ENCODE data around the gene ARL14EP.

ARL14EP gene

DNA sequence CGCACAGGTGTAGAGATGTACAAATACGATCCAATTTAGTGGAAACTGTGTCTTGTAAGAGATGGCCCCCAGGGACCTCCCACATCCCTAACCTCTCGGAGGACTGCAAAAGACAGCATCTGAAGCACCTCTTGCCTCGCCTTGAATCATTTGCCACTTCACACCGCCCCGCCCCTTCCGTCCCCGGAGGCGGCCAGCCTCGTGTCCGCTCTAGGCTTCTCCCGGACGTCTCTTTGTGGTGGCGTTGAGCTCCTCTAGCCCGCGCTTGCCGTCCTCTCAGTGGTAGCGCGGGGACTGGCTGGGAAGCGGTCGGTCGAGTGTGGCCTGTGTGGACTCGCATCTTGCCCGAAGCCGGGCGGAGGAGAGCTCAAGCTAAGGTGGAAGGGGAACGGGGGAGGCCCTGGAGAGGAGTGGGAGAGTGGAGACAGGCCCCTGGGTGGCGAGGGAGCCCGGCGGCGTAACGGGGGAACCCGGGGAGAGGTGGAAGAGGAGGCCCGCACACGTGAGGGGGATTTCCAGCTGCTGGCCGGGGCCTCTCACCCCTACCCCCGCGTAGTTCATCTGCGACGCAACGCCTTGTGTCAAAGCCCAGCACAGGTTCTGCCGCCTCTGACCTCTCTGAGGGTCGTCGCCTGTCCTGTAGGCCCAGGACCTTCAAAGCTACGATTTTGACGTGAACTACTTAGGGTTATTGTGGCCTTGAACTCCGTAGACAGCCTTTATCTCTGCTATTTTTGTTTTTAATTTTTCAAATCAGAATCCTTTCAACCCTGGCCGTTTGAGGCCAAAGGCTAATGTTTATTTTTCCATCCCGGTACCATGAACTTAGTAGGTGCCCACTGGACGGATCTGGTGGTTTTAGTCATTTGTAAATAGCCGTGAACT lies at the start of gene ARL14EP:
Gene ARL14EP (plus strand): TSS at position 279 of the 885 bp plus-strand sequence. CDS start 7,845 bp downstream, outside the sequence.
- peak; percentile 97 for DNase-seq
- TF ChIP-seq, protein P1, sequence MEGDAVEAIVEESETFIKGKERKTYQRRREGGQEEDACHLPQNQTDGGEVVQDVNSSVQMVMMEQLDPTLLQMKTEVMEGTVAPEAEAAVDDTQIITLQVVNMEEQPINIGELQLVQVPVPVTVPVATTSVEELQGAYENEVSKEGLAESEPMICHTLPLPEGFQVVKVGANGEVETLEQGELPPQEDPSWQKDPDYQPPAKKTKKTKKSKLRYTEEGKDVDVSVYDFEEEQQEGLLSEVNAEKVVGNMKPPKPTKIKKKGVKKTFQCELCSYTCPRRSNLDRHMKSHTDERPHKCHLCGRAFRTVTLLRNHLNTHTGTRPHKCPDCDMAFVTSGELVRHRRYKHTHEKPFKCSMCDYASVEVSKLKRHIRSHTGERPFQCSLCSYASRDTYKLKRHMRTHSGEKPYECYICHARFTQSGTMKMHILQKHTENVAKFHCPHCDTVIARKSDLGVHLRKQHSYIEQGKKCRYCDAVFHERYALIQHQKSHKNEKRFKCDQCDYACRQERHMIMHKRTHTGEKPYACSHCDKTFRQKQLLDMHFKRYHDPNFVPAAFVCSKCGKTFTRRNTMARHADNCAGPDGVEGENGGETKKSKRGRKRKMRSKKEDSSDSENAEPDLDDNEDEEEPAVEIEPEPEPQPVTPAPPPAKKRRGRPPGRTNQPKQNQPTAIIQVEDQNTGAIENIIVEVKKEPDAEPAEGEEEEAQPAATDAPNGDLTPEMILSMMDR (IDR thresholded peaks at IDR 0.05; ENCODE audit: low read length): no peak
- TF ChIP-seq EZH2phosphoT487 (IDR thresholded peaks at IDR 0.05; ENCODE audit: low read length) (no peak), EZH2 (optimal IDR thresholded peaks at IDR 0.05; ENCODE audit: low read depth, low read length) (no peak)
- peak within 1 kb of the TSS; percentile 87 for H3K9ac ChIP-seq (ENCODE audit: low read length)
- H3K9me2 ChIP-seq (replicated peaks; ENCODE audit: insufficient read depth, low read length): no peaks in the 10 kb centered on the region
- no peaks in the 10 kb centered on the region; the same call in 1 of the 2 replicates for H3F3A ChIP-seq (ENCODE audit: insufficient read depth, low read length)
- no peaks in the 10 kb centered on the region for H4K20me1 ChIP-seq (ENCODE audit: insufficient read depth, low read length)
- H3K4me3 ChIP-seq (ENCODE audit: low read length): peak within 1 kb of the TSS; percentile 78
- no peaks in the 10 kb centered on the region for H3K27me3 ChIP-seq (replicated peaks; ENCODE audit: insufficient read depth, low read length)
- peaks cover 47% of the 10 kb centered on the region for H3K79me2 ChIP-seq (ENCODE audit: low read length)
- H3K36me3 ChIP-seq (replicated peaks; ENCODE audit: insufficient read depth, low read length): no peaks in the 10 kb centered on the region
- peak within 1 kb of the TSS; percentile 86 for H2AFZ ChIP-seq (ENCODE audit: low read length)
- H3K4me2 ChIP-seq (ENCODE audit: low read depth, low read length): peak within 1 kb of the TSS; percentile 79
- peaks cover 24% of the 10 kb centered on the region for H3K4me1 ChIP-seq (ENCODE audit: low read length)
- H3K27ac ChIP-seq (ENCODE audit: low read length): peak within 1 kb of the TSS; percentile 67; the same call in 1 of the 2 replicates
- H3K9me3 ChIP-seq (replicated peaks; ENCODE audit: insufficient read depth, low read length): no peaks in the 10 kb centered on the region

DNA sequence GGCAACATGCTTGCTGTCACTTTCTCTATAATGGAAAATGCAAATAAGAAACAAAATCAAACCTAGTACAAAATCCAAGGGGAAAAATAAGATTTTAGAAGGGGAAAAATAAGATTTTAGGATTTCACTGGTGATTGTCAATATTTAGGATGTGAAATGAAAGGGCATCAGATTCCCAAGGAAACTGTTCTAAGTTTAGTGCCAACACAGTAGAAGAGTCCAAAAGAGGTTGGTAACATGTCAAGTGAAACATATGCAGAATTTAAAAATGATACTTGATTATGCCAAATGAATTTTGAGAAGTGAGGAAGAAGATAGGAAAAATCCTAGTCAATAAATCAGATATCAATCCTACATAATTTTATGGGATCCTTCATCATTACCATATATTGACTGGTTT lies 45.7 kb upstream of the ARL14EP start:
- peaks cover 12% of the 10 kb centered on the region for H3K4me1 ChIP-seq (ENCODE audit: low read length)
- H3K27ac ChIP-seq (ENCODE audit: low read length): no peak overlapping the region
- H3K4me2 ChIP-seq (ENCODE audit: low read depth, low read length): no peak overlapping the region
- H3K9ac ChIP-seq (ENCODE audit: low read length): no peak overlapping the region
- H3K79me2 ChIP-seq (ENCODE audit: low read length): no peaks in the 10 kb centered on the region
- no peaks in the 10 kb centered on the region for H4K20me1 ChIP-seq (ENCODE audit: insufficient read depth, low read length)
- no peak overlapping the region for H2AFZ ChIP-seq (ENCODE audit: low read length)
- H3K4me3 ChIP-seq (ENCODE audit: low read length): no peak overlapping the region
- H3K27me3 ChIP-seq (replicated peaks; ENCODE audit: insufficient read depth, low read length): no peaks in the 10 kb centered on the region
- H3K9me3 ChIP-seq (replicated peaks; ENCODE audit: insufficient read depth, low read length): no peaks in the 10 kb centered on the region
- no peaks in the 10 kb centered on the region for H3K9me2 ChIP-seq (replicated peaks; ENCODE audit: insufficient read depth, low read length)
- H3F3A ChIP-seq (ENCODE audit: insufficient read depth, low read length): no peaks in the 10 kb centered on the region
- DNase-seq: no peak
- no peaks in the 10 kb centered on the region for H3K36me3 ChIP-seq (replicated peaks; ENCODE audit: insufficient read depth, low read length)
- TF ChIP-seq EZH2phosphoT487 (IDR thresholded peaks at IDR 0.05; ENCODE audit: low read length): no peak
- TF ChIP-seq, protein P1 (IDR thresholded peaks at IDR 0.05; ENCODE audit: low read length): no peak
- TF ChIP-seq EZH2 (optimal IDR thresholded peaks at IDR 0.05; ENCODE audit: low read depth, low read length): no peak

DNA sequence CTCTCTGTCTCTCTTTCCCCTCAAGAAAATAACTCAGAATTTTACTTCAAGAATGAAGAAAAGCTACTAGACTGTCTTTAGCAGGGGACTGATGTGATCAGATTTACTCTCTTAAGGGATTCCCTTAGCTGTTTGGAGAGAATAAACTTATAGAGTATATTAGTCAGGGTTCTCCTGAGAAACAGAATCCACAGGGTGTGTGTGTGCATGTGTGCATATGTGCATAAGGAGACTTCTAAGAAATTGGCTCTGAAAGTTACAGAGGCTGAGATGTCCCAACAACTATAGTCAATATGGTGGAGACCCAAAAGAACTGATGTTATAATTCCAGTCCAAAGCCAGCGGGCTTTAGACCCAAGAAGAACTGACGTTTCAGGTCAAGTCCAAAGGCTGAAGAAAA lies 43.1 kb upstream of the ARL14EP start:
- H3K79me2 ChIP-seq (ENCODE audit: low read length): no peaks in the 10 kb centered on the region
- H4K20me1 ChIP-seq (ENCODE audit: insufficient read depth, low read length): no peaks in the 10 kb centered on the region
- no peak overlapping the region for H2AFZ ChIP-seq (ENCODE audit: low read length)
- no peaks in the 10 kb centered on the region for H3K9me3 ChIP-seq (replicated peaks; ENCODE audit: insufficient read depth, low read length)
- no peaks in the 10 kb centered on the region for H3F3A ChIP-seq (ENCODE audit: insufficient read depth, low read length)
- TF ChIP-seq, protein P1 (IDR thresholded peaks at IDR 0.05; ENCODE audit: low read length): no peak
- no peak for TF ChIP-seq EZH2phosphoT487 (IDR thresholded peaks at IDR 0.05; ENCODE audit: low read length)
- TF ChIP-seq EZH2 (optimal IDR thresholded peaks at IDR 0.05; ENCODE audit: low read depth, low read length): no peak
- H3K4me2 ChIP-seq (ENCODE audit: low read depth, low read length): no peak overlapping the region
- DNase-seq: no peak
- H3K4me1 ChIP-seq (ENCODE audit: low read length): peaks cover 18% of the 10 kb centered on the region
- no peak overlapping the region for H3K27ac ChIP-seq (ENCODE audit: low read length)
- H3K36me3 ChIP-seq (replicated peaks; ENCODE audit: insufficient read depth, low read length): no peaks in the 10 kb centered on the region
- no peak overlapping the region for H3K9ac ChIP-seq (ENCODE audit: low read length)
- H3K9me2 ChIP-seq (replicated peaks; ENCODE audit: insufficient read depth, low read length): no peaks in the 10 kb centered on the region
- H3K27me3 ChIP-seq (replicated peaks; ENCODE audit: insufficient read depth, low read length): no peaks in the 10 kb centered on the region
- H3K4me3 ChIP-seq (ENCODE audit: low read length): no peak overlapping the region

Data from MM.1S (cell line).